Inferior parietal cortex (tissue), 1 donor: ENCODE data around the gene SLC14A1.

Experiments
- DNase-seq: peaks from one replicate; pipeline ENCODE4 v3.0.0-alpha.2; 2016; ENCODE audit errors: extremely low spot score

Gene SLC14A1

DNA sequence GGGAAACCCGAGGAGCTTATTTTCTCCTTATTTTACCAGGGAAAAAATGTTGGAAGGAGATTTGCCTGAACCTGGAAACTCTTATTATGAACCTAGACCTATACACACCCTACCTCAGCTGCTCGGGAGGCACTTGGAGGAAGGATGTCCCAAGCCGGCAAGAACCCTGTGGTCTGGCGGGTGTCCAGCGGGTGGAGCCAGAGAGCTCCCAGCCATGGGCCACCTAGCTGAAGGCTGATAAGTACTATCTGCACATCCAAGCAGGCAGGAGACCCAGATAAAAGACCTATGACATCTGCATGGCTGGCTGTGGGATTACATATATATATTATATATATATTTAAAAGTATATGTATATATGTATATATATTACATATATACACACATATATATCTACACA lies 1.1 kb upstream of the SLC14A1 start:
- DNase-seq, result peak; percentile 55

DNA sequence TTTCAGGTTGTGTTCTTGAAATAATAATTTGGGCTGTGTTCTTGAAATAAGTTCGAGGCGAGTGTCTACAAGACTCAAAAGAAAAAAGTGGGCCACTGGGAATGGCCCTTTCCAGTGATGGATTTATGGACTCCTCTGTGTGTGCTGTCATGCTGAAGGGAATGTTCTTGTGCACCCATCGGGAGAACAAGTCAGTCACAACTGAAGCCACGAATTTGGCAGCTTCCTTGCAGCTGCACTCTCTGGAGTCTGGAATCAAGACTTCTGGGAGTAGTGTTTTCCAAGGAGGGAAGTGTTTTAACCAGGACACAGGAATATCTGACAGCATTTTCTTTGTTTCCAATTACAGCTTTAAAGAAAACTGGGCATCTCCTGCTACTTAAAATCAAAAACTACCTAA lies 620 bp downstream of the SLC14A1 start:
- DNase-seq, result no peak

GRCh38 chr18:45725336-45725735 lies 1.4 kb downstream of the SLC14A1 start:
- no peak for DNase-seq

DNA sequence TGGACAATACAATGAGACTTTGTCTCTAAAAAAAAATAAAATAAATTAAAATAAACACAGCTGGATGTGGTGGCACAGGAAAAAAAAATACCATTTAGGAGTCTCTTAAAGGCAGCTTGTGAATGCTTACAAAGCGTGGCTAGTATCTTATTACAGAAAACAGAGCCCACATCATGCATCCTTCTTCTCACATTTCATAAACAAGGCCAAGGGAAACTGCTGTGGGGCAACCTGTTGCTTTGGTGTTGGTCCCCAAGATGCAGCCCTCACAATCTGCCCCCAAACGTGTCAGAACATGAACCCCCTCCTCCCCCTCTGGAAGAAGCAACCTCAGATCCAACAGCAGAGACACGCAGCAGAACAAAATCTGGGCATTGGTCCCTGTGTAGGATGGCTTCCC lies 2.6 kb downstream of the SLC14A1 start:
- no peak for DNase-seq

GRCh38 chr18:45727068-45727467 lies 3.1 kb downstream of the SLC14A1 start:
- no peak for DNase-seq

GRCh38 chr18:45728336-45729010 lies 4.5 kb downstream of the SLC14A1 start:
- DNase-seq, result no peak

GRCh38 chr18:45730832-45731575 lies 7.0 kb downstream of the SLC14A1 start:
- DNase-seq, result no peak

DNA sequence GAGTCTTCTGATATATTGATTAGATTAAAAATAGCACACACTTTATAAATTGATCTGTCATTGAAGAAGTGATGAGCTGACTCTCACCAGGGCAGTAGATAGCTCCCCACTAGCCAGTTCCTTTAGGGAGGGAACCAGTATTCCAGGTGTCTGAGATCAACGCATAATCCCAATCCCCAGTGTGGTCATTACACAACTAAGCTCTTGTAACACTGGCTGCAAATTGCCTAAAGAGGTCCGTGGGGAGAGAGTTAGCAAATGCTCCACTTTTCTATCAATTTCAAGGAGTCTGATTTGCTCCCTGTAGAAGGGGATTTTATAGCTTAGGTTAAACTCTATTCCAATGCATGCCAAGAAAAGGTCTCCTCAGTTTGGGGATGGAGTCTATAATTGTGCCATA lies 7.7 kb downstream of the SLC14A1 start:
- DNase-seq, result no peak

GRCh38 chr18:45733535-45733934 lies 9.6 kb downstream of the SLC14A1 start:
- no peak for DNase-seq

DNA sequence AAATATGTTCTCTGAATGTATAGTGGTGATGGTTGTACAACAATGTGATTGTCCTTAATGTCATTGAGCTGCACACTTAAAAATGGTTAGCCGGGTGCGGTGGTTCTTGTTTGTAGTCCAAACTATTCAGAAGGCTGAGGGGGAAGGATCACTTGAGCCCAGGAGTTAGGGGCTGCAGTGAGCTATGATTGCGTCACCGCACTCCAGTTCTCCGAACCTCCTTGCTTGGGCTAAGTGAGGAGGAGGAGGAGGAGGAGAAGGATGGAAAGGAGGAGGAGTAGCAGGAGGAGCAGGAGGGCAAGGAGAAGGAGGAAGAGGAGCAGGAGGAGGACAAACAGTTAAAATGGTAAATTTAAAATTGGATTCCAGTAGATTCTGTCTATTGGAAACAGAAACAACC lies 10.5 kb downstream of the SLC14A1 start:
- DNase-seq, result no peak

- DNase-seq, result no peak
Measured at GRCh38 chr18:45734944-45735343, 11.0 kb downstream of the SLC14A1 start.

- no peak for DNase-seq
Measured at GRCh38 chr18:45738660-45739059, 14.7 kb downstream of the SLC14A1 start.

- no peak for DNase-seq
Measured at GRCh38 chr18:45739268-45739667, 15.3 kb downstream of the SLC14A1 start.

DNA sequence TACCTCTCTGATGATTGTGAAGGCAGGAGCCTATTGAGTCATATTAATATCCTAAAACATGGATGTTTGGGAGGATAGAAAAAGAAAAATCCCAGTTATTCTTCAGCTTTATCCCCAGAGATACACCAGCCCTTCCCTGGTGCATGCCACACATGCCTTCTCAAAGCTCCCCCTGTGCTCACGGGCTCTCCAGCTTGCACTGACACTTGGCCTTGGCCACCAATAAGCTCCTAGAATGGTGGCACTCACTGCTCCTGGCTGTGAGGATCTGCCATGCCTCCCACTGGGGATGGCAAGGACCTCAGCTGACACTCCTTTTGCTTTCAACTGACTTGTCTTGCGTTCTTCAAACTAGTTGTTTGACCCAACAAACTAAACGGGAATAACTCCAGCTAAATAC lies 15.9 kb downstream of the SLC14A1 start:
- DNase-seq, result no peak

DNA sequence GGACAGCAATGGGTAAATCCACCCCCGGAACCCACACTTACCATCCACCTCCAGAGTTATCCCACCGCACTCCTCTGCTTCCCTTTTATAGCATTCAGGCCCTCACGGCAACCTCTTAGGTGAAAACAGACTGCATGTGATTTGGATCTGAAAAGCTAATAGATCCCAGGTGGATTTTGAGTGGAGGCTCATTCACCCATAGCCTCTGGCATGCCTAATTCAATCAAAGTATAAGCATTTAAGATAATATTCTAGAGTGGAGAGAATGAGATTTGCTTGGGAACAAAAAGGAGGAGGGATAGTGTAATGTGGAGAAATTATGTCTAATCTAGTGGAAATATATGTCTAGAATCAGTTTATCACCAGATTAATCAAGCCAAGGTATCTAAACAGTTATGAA lies 17.1 kb downstream of the SLC14A1 start:
- DNase-seq, result no peak

- DNase-seq, result no peak
Measured at GRCh38 chr18:45745817-45746461, 22.0 kb downstream of the SLC14A1 start.

- no peak for DNase-seq
Measured at GRCh38 chr18:45748501-45748900, 24.5 kb downstream of the SLC14A1 start.

GRCh38 chr18:45749918-45750689 lies 26.1 kb downstream of the SLC14A1 start:
- no peak for DNase-seq

DNA sequence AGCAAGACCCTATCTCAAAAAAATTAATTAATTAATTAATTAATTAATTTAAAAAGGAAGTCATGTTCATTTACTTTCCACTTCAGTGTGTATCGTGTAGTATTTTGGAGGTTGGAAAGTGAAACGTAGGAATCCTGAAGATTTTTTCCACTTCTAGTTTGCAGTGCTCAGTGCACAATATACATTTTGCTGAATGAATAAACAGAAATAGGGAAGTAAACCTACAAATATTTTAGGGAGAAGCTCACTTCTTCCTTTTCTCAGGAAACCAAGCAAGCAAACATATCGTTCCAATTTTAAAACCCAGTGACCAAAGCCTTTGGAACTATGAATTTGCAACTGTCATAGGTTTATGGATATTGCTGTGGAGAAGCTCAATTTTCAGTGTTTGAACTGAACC lies 27.8 kb downstream of the SLC14A1 start:
- no peak for DNase-seq

GRCh38 chr18:45752681-45753080 lies 28.7 kb downstream of the SLC14A1 start:
- DNase-seq, result no peak

DNA sequence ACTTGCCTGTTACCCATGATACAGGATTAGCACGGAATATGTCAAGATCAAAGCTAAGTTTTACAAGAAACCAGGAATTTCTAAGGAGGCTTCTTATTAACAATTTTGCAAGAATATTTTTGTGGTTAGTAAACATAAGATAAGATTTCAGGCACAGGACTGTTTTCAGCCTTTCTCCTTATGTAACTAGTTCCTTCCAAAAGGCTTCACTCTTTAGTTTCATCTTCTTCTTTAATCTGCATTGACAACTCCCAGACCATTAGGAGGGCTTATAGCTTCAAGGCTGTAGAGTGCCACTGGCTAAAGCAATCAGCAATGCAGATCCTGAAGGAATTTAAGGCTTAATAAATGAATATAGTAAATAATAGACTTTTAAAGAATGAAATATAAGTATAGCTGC lies 29.3 kb downstream of the SLC14A1 start:
- DNase-seq, result no peak

DNA sequence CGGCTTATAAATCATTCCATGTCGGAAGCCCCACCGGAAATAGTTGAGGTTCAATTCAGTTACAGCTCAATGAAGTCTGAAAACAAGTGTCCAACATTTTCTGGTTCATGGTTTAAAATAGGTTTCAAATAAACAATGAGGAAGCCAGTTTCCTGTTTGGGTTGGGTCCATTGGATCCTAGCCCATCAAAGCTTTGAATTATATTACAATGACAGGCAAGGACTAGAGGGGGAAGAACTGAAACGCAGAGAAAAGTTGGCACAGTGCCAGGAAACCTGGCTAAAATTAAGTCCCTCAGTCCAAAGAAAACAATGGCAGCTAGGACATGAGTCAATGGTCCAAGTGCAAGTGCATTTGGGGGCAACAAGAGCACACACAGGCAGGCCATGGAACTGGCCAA lies 32.0 kb downstream of the SLC14A1 start:
- DNase-seq, result no peak
